Astrocyte of the spinal cord (primary cell): ENCODE results near the gene KCNF1.

Experiments
- DNase-seq: peaks from one replicate; pipeline ENCODE4 v3.0.0; 2011; ENCODE audit warnings: low read depth, low spot score
- H3K4me3 ChIP-seq: 2 replicates; pipeline ENCODE4 v1.5.1; 2011; ENCODE audit warnings: low read depth, mild to moderate bottlenecking, low read length, moderate library complexity
- in situ Hi-C: cut with HindIII; loops from 2 replicates; pipeline ENCODE4 v1.10.0; 2017; ENCODE audit warnings: low sequenced_read_pairs
- TF ChIP-seq, protein P1 (sequence below): IDR thresholded peaks from 2 replicates; pipeline ENCODE4 v1.5.1; 2012; ENCODE audit warnings: low read depth, mild to moderate bottlenecking, low read length, inconsistent platforms

Gene KCNF1, protein sequence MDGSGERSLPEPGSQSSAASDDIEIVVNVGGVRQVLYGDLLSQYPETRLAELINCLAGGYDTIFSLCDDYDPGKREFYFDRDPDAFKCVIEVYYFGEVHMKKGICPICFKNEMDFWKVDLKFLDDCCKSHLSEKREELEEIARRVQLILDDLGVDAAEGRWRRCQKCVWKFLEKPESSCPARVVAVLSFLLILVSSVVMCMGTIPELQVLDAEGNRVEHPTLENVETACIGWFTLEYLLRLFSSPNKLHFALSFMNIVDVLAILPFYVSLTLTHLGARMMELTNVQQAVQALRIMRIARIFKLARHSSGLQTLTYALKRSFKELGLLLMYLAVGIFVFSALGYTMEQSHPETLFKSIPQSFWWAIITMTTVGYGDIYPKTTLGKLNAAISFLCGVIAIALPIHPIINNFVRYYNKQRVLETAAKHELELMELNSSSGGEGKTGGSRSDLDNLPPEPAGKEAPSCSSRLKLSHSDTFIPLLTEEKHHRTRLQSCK

DNA sequence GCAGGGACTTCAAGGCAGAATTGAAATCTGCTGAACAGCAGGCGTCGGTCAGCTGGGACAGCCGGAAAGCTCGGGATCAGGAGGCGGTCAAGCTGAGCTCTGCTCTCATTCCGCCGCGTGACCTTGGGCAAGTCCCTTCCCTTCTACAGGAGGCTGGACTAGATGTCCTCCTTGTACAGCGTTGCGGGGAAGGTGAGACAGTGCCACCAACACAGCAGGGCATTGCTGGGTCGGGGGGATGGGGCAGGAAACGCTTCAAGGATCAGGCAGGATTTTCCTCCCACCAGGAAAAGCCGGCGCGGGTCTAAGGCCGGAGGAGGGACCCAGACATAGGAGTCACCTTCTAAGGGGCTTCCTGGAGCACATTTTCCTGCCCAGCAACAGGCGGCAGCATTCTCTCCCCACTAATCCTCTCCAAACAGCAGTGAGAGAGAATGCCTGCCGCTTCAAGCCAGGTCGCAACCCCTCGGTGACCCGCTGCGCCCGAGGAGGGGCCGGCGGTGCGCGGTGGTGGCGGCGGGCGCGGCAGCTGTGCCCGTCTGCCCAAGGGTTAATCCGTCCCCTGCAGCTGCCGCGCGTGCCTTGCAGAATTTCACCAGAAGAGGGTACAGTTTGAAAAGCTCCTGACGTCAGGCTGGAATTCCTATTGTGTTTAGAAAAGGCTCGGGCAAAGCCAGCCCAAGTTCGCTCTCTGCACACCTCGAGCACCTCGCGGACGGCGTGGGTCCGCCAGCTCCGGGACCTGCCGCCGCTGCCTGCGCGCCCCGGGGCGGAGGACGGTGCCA lies at the start of gene KCNF1:
Gene KCNF1, plus strand, starts transcription at position 644 of the 785 bp plus-strand sequence. CDS start 493 bp downstream, outside the sequence.
- in situ Hi-C loops = no loop called here
- DNase-seq = peak; percentile 55
- TF ChIP-seq, protein P1, sequence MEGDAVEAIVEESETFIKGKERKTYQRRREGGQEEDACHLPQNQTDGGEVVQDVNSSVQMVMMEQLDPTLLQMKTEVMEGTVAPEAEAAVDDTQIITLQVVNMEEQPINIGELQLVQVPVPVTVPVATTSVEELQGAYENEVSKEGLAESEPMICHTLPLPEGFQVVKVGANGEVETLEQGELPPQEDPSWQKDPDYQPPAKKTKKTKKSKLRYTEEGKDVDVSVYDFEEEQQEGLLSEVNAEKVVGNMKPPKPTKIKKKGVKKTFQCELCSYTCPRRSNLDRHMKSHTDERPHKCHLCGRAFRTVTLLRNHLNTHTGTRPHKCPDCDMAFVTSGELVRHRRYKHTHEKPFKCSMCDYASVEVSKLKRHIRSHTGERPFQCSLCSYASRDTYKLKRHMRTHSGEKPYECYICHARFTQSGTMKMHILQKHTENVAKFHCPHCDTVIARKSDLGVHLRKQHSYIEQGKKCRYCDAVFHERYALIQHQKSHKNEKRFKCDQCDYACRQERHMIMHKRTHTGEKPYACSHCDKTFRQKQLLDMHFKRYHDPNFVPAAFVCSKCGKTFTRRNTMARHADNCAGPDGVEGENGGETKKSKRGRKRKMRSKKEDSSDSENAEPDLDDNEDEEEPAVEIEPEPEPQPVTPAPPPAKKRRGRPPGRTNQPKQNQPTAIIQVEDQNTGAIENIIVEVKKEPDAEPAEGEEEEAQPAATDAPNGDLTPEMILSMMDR = no peak
- H3K4me3 ChIP-seq = peak within 1 kb of the TSS; percentile 10

DNA sequence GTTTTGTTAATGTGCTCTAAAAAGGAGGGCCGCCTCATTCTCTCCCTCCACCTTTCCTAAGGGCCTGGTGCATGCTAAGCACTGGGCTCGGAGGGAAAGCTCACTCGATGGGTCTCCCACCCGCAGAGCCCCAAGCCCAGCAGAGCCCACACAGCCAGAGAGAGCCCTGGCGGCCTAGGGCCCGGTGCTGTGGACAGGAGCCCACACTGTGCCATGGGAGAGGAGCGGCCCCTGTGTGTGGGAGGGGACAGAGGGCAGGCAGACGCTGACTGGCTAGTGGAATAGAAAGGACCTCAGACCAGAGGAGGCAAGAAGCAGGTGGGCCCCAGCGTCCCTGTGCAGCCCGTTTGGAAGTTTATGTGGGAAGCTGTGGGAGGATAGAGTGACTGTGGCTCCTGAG lies 49.4 kb upstream of the KCNF1 start:
- DNase-seq = no peak
- in situ Hi-C loops = no loop called here
- no peak overlapping the region for H3K4me3 ChIP-seq
- TF ChIP-seq, protein P1 = no peak

DNA sequence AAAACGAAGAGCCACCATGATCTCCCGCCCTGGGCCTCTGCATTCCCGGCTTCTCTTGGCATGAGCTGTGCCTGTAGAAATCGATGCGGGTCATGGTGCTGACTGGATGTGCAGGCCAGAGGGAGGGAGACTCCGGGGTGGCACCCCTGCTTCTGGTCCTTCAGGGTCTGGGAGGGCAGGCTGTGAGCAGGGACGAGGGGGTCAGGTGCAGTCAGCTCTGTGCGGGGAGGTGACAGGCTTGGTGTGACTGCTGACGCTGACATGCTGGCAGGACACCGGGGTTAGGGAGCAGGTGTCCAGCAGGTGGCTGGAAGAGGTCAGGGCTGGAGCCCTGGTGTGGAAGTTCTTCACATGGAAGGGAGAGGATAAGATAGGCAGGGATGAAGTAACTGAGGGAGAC lies 48.7 kb upstream of the KCNF1 start:
- TF ChIP-seq, protein P1 = no peak
- in situ Hi-C loops = no loop called here
- DNase-seq = no peak
- H3K4me3 ChIP-seq = no peak overlapping the region

DNA sequence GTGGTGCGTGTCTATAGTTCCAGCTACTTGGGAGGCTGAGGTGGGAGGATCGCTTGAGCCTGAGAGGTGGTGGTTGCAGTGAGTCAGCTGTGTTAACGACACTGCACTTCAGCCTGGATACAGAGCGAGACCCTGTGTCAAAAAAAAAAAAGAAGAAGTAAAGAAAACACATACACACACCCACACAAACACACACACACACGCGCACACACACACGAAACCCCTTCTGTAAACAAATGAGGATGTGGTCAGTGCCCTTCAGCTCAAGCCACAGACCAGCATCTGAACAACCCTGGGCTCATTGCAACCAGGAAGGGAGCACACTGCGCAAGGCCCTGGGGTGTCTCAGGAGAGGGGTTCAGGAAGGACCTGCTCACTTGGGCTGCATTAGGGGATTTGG lies 47.9 kb upstream of the KCNF1 start:
- DNase-seq = no peak
- H3K4me3 ChIP-seq = no peak overlapping the region
- in situ Hi-C loops = no loop called here

DNA sequence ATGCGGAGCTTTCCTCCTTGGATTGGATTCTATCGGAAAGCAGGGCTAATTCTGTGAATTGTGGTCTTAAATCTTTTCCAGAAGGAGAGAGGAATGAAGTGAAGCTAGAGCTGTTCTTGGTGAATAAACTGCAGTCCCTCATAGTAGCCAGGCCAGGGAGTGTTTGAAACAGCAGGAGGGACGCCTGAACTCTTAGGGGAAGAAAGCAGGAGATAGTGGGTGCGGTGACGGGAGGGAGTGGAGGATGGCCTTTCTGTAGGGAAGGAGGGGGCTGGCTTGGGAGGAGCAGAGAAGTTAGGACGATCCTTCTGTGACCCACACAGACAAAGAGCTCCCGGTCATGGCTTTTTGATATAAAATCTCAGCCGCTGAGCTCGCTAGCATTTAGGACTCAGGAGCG lies 47.5 kb upstream of the KCNF1 start:
- in situ Hi-C loops = no loop called here
- TF ChIP-seq, protein P1 = no peak
- no peak overlapping the region for H3K4me3 ChIP-seq
- no peak for DNase-seq

More for the DNA sequence above, 47.9 kb upstream of the KCNF1 start:
- TF ChIP-seq, protein P1 = no peak

DNA sequence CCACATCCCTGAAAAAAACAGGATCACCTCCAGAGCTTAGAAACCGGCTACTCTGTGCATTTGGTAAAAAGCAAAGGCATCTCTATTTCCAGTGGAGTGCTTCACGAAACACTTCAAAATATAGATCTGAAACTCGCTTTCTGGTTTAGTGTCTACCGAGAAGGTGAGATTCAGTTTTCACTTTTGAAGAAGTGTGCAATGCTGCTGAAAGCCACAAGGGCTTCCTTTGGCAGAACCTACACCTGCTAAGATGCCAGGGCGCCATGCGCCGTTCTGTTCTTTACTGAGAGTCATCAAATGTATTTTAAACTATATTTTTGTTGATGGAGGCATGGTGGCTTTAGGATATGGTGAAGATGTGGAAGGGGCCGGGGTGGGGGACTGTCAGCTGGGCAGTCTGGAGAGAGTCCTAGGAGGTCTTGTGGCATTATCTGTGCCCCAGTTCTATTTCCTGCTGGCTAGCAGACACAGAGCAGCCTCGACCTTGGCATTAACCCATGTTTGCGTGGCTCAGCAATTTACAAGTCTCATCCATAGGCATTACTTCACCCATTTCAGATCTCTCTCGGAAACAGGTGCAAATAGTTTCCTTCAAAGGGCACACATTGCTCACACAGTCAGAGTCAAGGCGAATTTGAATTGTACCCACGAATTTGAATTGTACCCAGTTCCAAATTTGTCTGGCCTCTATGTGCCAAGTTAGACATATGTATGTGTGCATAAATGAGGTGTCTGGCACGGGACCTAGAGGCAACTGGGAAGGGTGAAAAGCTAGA lies 46.7 kb upstream of the KCNF1 start:
- no peak for DNase-seq
- no peak overlapping the region for H3K4me3 ChIP-seq
- in situ Hi-C loops = no loop called here
- TF ChIP-seq, protein P1 = peak; percentile 14
